ENCODE results near the gene PLXNA1.

DNA sequence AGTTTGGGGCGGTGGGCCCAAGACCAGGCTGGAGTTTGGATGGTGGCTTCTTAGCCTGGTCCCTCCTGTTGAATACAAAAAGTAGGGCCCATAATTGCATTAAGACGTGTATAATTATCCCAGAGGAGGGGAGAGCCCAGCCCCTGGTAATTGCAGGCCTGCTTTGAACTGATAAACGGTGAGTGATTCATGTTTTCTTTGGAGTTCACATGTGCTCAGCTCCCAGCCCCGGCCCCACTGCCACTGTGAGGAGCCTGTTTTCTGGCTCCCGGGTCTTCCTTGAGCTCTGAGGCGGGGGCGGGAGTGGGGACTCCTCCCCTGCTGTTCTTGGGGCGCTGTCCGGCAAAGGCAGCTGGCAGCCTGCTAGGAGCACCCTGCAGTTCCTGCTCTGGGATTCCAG, 3.1 kb downstream of the PLXNA1 start:
- TF ChIP-seq POLR2A (IDR thresholded peaks at IDR 0.05) = no peak
- TF ChIP-seq, protein P1, sequence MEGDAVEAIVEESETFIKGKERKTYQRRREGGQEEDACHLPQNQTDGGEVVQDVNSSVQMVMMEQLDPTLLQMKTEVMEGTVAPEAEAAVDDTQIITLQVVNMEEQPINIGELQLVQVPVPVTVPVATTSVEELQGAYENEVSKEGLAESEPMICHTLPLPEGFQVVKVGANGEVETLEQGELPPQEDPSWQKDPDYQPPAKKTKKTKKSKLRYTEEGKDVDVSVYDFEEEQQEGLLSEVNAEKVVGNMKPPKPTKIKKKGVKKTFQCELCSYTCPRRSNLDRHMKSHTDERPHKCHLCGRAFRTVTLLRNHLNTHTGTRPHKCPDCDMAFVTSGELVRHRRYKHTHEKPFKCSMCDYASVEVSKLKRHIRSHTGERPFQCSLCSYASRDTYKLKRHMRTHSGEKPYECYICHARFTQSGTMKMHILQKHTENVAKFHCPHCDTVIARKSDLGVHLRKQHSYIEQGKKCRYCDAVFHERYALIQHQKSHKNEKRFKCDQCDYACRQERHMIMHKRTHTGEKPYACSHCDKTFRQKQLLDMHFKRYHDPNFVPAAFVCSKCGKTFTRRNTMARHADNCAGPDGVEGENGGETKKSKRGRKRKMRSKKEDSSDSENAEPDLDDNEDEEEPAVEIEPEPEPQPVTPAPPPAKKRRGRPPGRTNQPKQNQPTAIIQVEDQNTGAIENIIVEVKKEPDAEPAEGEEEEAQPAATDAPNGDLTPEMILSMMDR (IDR thresholded peaks at IDR 0.05) = no peak

All from esophagus squamous epithelium (tissue), 4 donors.